H1 (cell line): ENCODE measurements around the gene ZGLP1. TPM values are rescaled to one million over a fixed set of nuclear protein-coding genes. Genes with fewer than 3 reads are reported as not detected.

Experiments
- BRCA1 ChIP-seq: IDR thresholded peaks from 2 replicates; pipeline ENCODE4 v1.6.1; 2012; ENCODE audit warnings: low read depth, low read length, improper control_type of control experiment
- CBX8 ChIP-seq: fragments of 300-800, 300-1000 bp; sonication (generic); IDR thresholded peaks from 2 replicates; pipeline ENCODE4 v1.7.1; 2016; ENCODE audit warnings: low read depth, low read length, borderline replicate concordance
- CEBPB ChIP-seq: IDR thresholded peaks from 2 replicates; pipeline ENCODE4 v1.6.1; 2012; ENCODE audit warnings: low read depth, low read length
- CHD1 ChIP-seq: IDR thresholded peaks from 2 replicates; pipeline ENCODE4 v1.6.1; 2012; ENCODE audit warnings: low read depth, low read length, improper control_type of control experiment
- CHD2 ChIP-seq: IDR thresholded peaks from 2 replicates; pipeline ENCODE4 v1.6.1; 2012; ENCODE audit warnings: low read length, improper control_type of control experiment
- FOSL1 ChIP-seq: IDR thresholded peaks from 2 replicates; pipeline ENCODE4 v1.6.1; 2011; ENCODE audit warnings: mild to moderate bottlenecking, low read depth, low read length, moderate library complexity; ENCODE audit not compliant: insufficient read depth
- JUN ChIP-seq: IDR thresholded peaks from 2 replicates; pipeline ENCODE4 v1.6.1; 2011; ENCODE audit warnings: low read depth, mild to moderate bottlenecking, improper control_type of control experiment, low read length
- POU5F1 ChIP-seq: IDR thresholded peaks from 2 replicates; pipeline ENCODE4 v1.6.1; 2011; ENCODE audit warnings: low read depth, mild to moderate bottlenecking, low read length, moderate library complexity
- SP2 ChIP-seq: IDR thresholded peaks from 2 replicates; pipeline ENCODE4 v1.6.1; 2012; ENCODE audit warnings: mild to moderate bottlenecking, low read length, inconsistent platforms
- SRF ChIP-seq: IDR thresholded peaks from 2 replicates; pipeline ENCODE4 v1.6.1; 2011; ENCODE audit warnings: mild to moderate bottlenecking, low read depth, low read length, moderate library complexity
- SUZ12 ChIP-seq: fragments of 200-600 bp; sonication (generic); IDR thresholded peaks from 2 replicates; pipeline ENCODE4 v1.6.1; 2012; ENCODE audit warnings: mild to moderate bottlenecking, inconsistent platforms, low read length, moderate library complexity, mixed read lengths
- polyA plus RNA-seq, 7 experiments: library from polyadenylated mRNA; depleted of rRNA in 3 of 7; stranded (reverse) in 5 of 7; unstranded in 2 of 7; fragments of >200 nt in 5 of 7; fragments of 200-250 nt in 2 of 7; gene quantifications; 1 replicate in 5 of 7; 2 replicates in 1 of 7; 4 replicates in 1 of 7; pipeline versions ENCODE4 v1.2.1 to v1.2.3, GENCODE V29; 2011 to 2013; ENCODE audit warnings: missing spikeins in 2 of 7, mixed read lengths in 2 of 7
- total RNA-seq: library from RNA; stranded (reverse); fragmentation: NEBNext Ultra II Directional; extraction: Animal tissue kit (Norgen Biotek cat#: 25700); gene quantifications from 2 replicates; pipeline ENCODE4 v1.2.1, GENCODE V29; 2021
- TF ChIP-seq, protein P1 (sequence below), 3 experiments: IDR thresholded peaks; 1 replicate in 2 of 3; 2 replicates in 1 of 3; pipeline versions ENCODE4 v1.5.1 to v1.6.1; 2011; ENCODE audit warnings: low read length in 3 of 3, mild to moderate bottlenecking in 3 of 3, inconsistent platforms in 2 of 3, low read depth in 1 of 3, moderate library complexity in 1 of 3; ENCODE audit not compliant: insufficient read depth in 1 of 3; ENCODE audit errors: control extremely low read depth in 1 of 3
- TF ChIP-seq, protein P2 (sequence below): IDR thresholded peaks from 2 replicates; pipeline ENCODE4 v1.6.1; 2012; ENCODE audit warnings: inconsistent platforms

ZGLP1 gene
- total and polyA plus RNA-seq, 2 of the 8 experiments (the other 6 are each of a cell fraction or from before 2014, with no cell fraction given), result 4.2 to 5.1 TPM

- TF ChIP-seq CHD1, result no peak
- TF ChIP-seq, protein P1, sequence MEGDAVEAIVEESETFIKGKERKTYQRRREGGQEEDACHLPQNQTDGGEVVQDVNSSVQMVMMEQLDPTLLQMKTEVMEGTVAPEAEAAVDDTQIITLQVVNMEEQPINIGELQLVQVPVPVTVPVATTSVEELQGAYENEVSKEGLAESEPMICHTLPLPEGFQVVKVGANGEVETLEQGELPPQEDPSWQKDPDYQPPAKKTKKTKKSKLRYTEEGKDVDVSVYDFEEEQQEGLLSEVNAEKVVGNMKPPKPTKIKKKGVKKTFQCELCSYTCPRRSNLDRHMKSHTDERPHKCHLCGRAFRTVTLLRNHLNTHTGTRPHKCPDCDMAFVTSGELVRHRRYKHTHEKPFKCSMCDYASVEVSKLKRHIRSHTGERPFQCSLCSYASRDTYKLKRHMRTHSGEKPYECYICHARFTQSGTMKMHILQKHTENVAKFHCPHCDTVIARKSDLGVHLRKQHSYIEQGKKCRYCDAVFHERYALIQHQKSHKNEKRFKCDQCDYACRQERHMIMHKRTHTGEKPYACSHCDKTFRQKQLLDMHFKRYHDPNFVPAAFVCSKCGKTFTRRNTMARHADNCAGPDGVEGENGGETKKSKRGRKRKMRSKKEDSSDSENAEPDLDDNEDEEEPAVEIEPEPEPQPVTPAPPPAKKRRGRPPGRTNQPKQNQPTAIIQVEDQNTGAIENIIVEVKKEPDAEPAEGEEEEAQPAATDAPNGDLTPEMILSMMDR (IDR thresholded peaks at IDR 0.05; ENCODE audit: control extremely low read depth in 1 of 3, insufficient read depth in 1 of 3, low read depth in 1 of 3, low read length in 3 of 3), result no peak
- no peak for TF ChIP-seq CEBPB
- TF ChIP-seq POU5F1, result no peak
- no peak for TF ChIP-seq JUN
- no peak for TF ChIP-seq BRCA1
- no peak for TF ChIP-seq SRF
- TF ChIP-seq CBX8, result no peak
- TF ChIP-seq FOSL1, result no peak
- TF ChIP-seq, protein P2, sequence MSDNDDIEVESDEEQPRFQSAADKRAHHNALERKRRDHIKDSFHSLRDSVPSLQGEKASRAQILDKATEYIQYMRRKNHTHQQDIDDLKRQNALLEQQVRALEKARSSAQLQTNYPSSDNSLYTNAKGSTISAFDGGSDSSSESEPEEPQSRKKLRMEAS, result peak; percentile 89
- TF ChIP-seq CHD2, result no peak
- TF ChIP-seq SP2, result no peak
- TF ChIP-seq SUZ12, result no peak; the same call in none of the 2 replicates
- TF ChIP-seq, all 59 proteins: peak for 3
Measured at GRCh38 chr19:10295847-10296591, 13.6 kb downstream of the ZGLP1 start (continued).
